ENCODE results near the gene RAPGEF5. TPM values are rescaled to one million over a fixed set of nuclear protein-coding genes. Genes with fewer than 3 reads are reported as not detected.

Gene RAPGEF5
- total and polyA plus RNA-seq, 2 experiments from 2014 or later = 0.11 to 0.86 TPM

- Histone ChIP-seq H3K79me2 (ENCODE audit: insufficient read depth) (no peaks in the 10 kb centered on the region), H3K9me2 (ENCODE audit: insufficient read depth) (no peaks in the 10 kb centered on the region), H2AFZ (no peak overlapping the region), H4K20me1 (ENCODE audit: insufficient read depth) (no peaks in the 10 kb centered on the region), H3K27ac (no peak overlapping the region), H3K4me3 (no peak overlapping the region), H3K9me3 (ENCODE audit: low read depth) (no peaks in the 10 kb centered on the region), H3K4me2 (ENCODE audit: unreplicated experiment) (no peak overlapping the region), H3K36me3 (ENCODE audit: low read depth) (no peaks in the 10 kb centered on the region), H3K4me1 (ENCODE audit: insufficient read depth) (0 out of 2 replicates have a peak, but pooled peaks cover 11% of the 10 kb centered on the region), H3F3A (ENCODE audit: insufficient read depth) (no peaks in the 10 kb centered on the region), H3K27me3 (replicated peaks; ENCODE audit: insufficient read depth) (no peaks in the 10 kb centered on the region), H3K9ac (no peak overlapping the region)
- 44 to 60% methylated on average over 3 of the region's 3 CpGs for WGBS, 2 experiments (ENCODE audit: low coverage in 1 of 2, low lambda C conversion rate in 2 of 2, missing lambda C conversion rate in 2 of 2)
- TF ChIP-seq EZH2 (IDR thresholded peaks at IDR 0.05; ENCODE audit: insufficient read depth, poor library complexity, severe bottlenecking) = no peak
- no peak for TF ChIP-seq EZH2phosphoT487 (IDR thresholded peaks at IDR 0.05; ENCODE audit: insufficient read depth, low read depth)
- in situ Hi-C loops (cut with MboI) = loop anchor here (25.0 kb wide), 1 partner anchor 162 kb away; no protein-coding TSS in a partner anchor
- no peak for DNase-seq
Observed at GRCh38 chr7:22124941-22125340, 232.0 kb downstream of the RAPGEF5 start.

GRCh38 chr7:22123139-22123538 lies 233.8 kb downstream of the RAPGEF5 start:
- in situ Hi-C loops (cut with MboI) = loop anchor here (25.0 kb wide), 1 partner anchor 164 kb away; no protein-coding TSS in a partner anchor
- no peak for DNase-seq
- Histone ChIP-seq H3K4me2 (ENCODE audit: unreplicated experiment) (no peak overlapping the region), H3K27me3 (replicated peaks; ENCODE audit: insufficient read depth) (no peaks in the 10 kb centered on the region), H3K79me2 (ENCODE audit: insufficient read depth) (no peaks in the 10 kb centered on the region), H3F3A (ENCODE audit: insufficient read depth) (no peaks in the 10 kb centered on the region), H3K9ac (no peak overlapping the region), H2AFZ (no peak overlapping the region), H4K20me1 (ENCODE audit: insufficient read depth) (no peaks in the 10 kb centered on the region), H3K9me2 (ENCODE audit: insufficient read depth) (no peaks in the 10 kb centered on the region), H3K27ac (no peak overlapping the region), H3K4me3 (no peak overlapping the region), H3K9me3 (ENCODE audit: low read depth) (no peaks in the 10 kb centered on the region), H3K36me3 (ENCODE audit: low read depth) (no peaks in the 10 kb centered on the region), H3K4me1 (ENCODE audit: insufficient read depth) (0 out of 2 replicates have a peak, but pooled peaks cover 8% of the 10 kb centered on the region)
- TF ChIP-seq EZH2 (IDR thresholded peaks at IDR 0.05; ENCODE audit: insufficient read depth, poor library complexity, severe bottlenecking) = no peak
- no peak for TF ChIP-seq EZH2phosphoT487 (IDR thresholded peaks at IDR 0.05; ENCODE audit: insufficient read depth, low read depth)
- 14 to 40% methylated on average over 5 of the region's 5 CpGs for WGBS, 2 experiments (ENCODE audit: low coverage in 1 of 2, low lambda C conversion rate in 2 of 2, missing lambda C conversion rate in 2 of 2)

- WGBS, 2 experiments (ENCODE audit: low coverage in 1 of 2, low lambda C conversion rate in 2 of 2, missing lambda C conversion rate in 2 of 2) = 37 to 44% methylated on average over 8 of the region's 8 CpGs
- Histone ChIP-seq H3K4me3 (no peak overlapping the region), H3K4me2 (ENCODE audit: unreplicated experiment) (no peak overlapping the region), H3K27me3 (replicated peaks; ENCODE audit: insufficient read depth) (no peaks in the 10 kb centered on the region), H3K9me2 (ENCODE audit: insufficient read depth) (no peaks in the 10 kb centered on the region), H3F3A (ENCODE audit: insufficient read depth) (no peaks in the 10 kb centered on the region), H3K9ac (no peak overlapping the region), H4K20me1 (ENCODE audit: insufficient read depth) (no peaks in the 10 kb centered on the region), H3K79me2 (ENCODE audit: insufficient read depth) (no peaks in the 10 kb centered on the region), H3K27ac (no peak overlapping the region), H2AFZ (peak overlapping the region; percentile 38), H3K36me3 (ENCODE audit: low read depth) (no peaks in the 10 kb centered on the region), H3K4me1 (ENCODE audit: insufficient read depth) (no peaks in the 10 kb centered on the region), H3K9me3 (ENCODE audit: low read depth) (no peaks in the 10 kb centered on the region)
- TF ChIP-seq EZH2phosphoT487 (IDR thresholded peaks at IDR 0.05; ENCODE audit: insufficient read depth, low read depth) (no peak), EZH2 (IDR thresholded peaks at IDR 0.05; ENCODE audit: insufficient read depth, poor library complexity, severe bottlenecking) (no peak)
- in situ Hi-C loops (cut with MboI) = loop anchor here (25.0 kb wide), 1 partner anchor 165 kb away; no protein-coding TSS in a partner anchor
- DNase-seq = peak; percentile 50
Observed at GRCh38 chr7:22121702-22122474, 235.1 kb downstream of the RAPGEF5 start.

- H3K4me1 ChIP-seq (ENCODE audit: insufficient read depth) = no peaks in the 10 kb centered on the region
- H3K27ac ChIP-seq = no peak overlapping the region
- no peaks in the 10 kb centered on the region for H3K36me3 ChIP-seq (ENCODE audit: low read depth)
- no peak overlapping the region for H3K4me2 ChIP-seq (ENCODE audit: unreplicated experiment)
- H2AFZ ChIP-seq = no peak overlapping the region
- H3K9ac ChIP-seq = no peak overlapping the region
- in situ Hi-C loops (cut with MboI) = loop anchor here (25.0 kb wide), 1 partner anchor 167 kb away; no protein-coding TSS in a partner anchor
- no peaks in the 10 kb centered on the region for H4K20me1 ChIP-seq (ENCODE audit: insufficient read depth)
- WGBS, 2 experiments (ENCODE audit: low coverage in 1 of 2, low lambda C conversion rate in 2 of 2, missing lambda C conversion rate in 2 of 2) = 54 to 55% methylated on average over 8 of the region's 8 CpGs
- no peaks in the 10 kb centered on the region for H3K9me3 ChIP-seq (ENCODE audit: low read depth)
- H3K4me3 ChIP-seq = no peak overlapping the region
- TF ChIP-seq EZH2phosphoT487 (IDR thresholded peaks at IDR 0.05; ENCODE audit: insufficient read depth, low read depth) (no peak), EZH2 (IDR thresholded peaks at IDR 0.05; ENCODE audit: insufficient read depth, poor library complexity, severe bottlenecking) (no peak)
- H3K9me2 ChIP-seq (ENCODE audit: insufficient read depth) = no peaks in the 10 kb centered on the region
- H3F3A ChIP-seq (ENCODE audit: insufficient read depth) = no peaks in the 10 kb centered on the region
- no peak for DNase-seq
- H3K27me3 ChIP-seq (replicated peaks; ENCODE audit: insufficient read depth) = no peaks in the 10 kb centered on the region
- no peaks in the 10 kb centered on the region for H3K79me2 ChIP-seq (ENCODE audit: insufficient read depth)
Observed at GRCh38 chr7:22120391-22121053, 236.4 kb downstream of the RAPGEF5 start.
